Measurements from ENCODE around the gene MCM6.
"Not testable (repeated sequence)": the region's sequence is repeated elsewhere in the genome, so short reads cannot be mapped to it uniquely, and the experiment has no call there.

Gene MCM6

DNA sequence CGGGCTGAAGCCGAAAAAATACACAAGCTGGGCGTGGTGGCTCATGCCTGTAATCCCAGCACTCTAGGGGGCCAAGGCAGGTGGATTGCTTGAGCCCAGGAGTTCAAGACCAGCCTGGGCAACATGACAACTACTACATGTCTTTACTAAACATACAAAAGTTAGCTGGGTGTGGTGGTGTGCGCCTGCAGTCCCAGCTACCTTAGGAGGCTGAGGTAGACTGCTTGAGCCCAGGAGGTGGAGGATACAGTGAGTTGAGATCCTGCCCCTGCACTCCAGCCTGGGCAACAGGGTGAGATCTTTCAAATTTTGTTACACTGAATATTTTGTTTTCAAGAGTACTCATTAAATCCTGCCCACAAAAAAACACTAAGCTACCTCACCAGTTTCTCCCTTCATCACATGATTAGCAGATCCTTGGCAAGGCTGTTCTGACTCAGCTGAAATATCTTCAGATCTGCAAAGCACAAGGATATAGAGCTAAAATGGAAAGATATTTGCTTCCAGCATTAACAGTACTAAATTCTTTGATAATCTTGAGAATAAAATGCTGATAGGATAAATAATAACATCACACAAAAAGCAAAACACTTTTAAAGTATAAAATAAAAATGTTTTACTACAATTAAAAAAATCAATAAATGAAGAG is 28.2 kb upstream of the MCM6 start:
- no peak overlapping the region for H3K27ac ChIP-seq
- TF ChIP-seq CTCF (IDR thresholded peaks at IDR 0.05) (no peak), ZFX (IDR thresholded peaks at IDR 0.05; ENCODE audit: borderline replicate concordance) (no peak)

GRCh38 chr2:135903650-135904049 is 27.4 kb upstream of the MCM6 start:
- no peak overlapping the region for H3K27ac ChIP-seq
- TF ChIP-seq CTCF (IDR thresholded peaks at IDR 0.05), result no peak
- no peak for TF ChIP-seq ZFX (IDR thresholded peaks at IDR 0.05; ENCODE audit: borderline replicate concordance)

DNA sequence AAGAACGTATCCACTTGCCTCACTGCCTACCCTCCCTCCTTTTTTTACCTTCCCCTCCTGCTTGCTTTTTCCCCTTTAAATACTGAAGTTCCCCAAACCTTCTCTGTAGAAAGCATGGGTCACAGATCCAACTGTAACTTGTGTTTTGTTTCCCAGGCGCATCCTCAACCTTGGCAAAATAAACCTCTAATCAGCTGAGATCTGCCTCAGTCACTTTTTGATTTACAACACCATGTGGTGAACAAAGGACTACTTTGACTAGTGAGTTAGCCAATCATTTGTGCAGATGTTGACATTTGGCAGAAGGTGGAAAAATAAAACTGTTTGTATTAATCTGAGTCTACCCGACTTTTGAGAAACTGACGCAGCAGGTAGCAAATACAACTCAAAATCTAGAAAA is 23.3 kb upstream of the MCM6 start:
- TF ChIP-seq ZFX (IDR thresholded peaks at IDR 0.05; ENCODE audit: borderline replicate concordance) (no peak), CTCF (IDR thresholded peaks at IDR 0.05) (no peak)
- H3K27ac ChIP-seq, result no peak overlapping the region

DNA sequence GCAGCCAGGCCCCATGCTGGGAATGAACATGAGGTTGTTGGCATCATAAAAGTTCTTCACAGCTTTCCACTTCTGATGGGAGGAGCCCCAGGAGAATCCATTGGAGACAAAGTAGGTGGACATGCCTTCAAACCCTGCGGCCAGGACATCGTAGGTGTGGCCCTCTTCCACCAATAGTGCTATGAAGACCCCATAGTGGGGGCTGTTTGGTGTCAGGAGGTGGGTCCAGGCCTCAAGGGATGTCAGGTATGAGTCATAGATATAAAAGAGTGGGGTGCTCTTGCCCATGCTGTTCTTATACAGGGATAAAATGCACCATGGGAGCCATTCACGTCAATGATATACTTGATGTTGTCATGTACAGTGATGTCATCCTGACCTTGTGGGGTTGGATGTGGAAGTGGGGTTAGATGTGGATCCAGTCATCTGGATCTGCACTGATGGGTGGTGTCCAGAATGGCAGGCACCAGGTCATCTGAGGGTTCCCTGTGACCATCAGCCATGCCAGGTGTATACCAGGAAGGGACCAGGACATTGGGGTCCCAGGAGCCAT is 22.1 kb upstream of the MCM6 start:
- no peak for TF ChIP-seq ZFX (IDR thresholded peaks at IDR 0.05; ENCODE audit: borderline replicate concordance)
- no peak for TF ChIP-seq CTCF (IDR thresholded peaks at IDR 0.05)

DNA sequence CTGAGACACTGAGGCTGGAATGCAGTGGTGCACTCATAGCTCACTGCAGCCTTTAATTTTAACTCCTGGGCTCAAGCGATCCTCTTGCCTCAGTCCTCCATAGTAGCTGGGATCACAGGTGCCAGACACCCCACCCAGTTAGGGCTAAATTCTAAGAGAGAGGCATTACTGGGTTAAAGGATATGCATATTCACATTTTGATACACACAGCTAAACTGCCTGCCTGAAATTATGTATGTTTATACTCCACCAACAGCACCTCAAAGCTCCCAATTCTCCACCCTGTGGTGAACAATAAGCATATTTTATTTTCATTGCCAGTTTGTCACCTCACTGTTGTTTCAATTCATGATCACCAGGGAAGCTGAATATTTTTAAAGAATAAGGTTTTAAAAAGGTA is 18.7 kb upstream of the MCM6 start:
- TF ChIP-seq CTCF (IDR thresholded peaks at IDR 0.05) (no peak), ZFX (IDR thresholded peaks at IDR 0.05; ENCODE audit: borderline replicate concordance) (no peak)
- no peak overlapping the region for H3K27ac ChIP-seq

More for the DNA sequence above, 22.1 kb upstream of the MCM6 start:
- no peak overlapping the region for H3K27ac ChIP-seq

GRCh38 chr2:135893374-135893794 is 17.1 kb upstream of the MCM6 start:
- H3K27ac ChIP-seq, result no peak overlapping the region
- TF ChIP-seq CTCF (IDR thresholded peaks at IDR 0.05) (no peak), ZFX (IDR thresholded peaks at IDR 0.05; ENCODE audit: borderline replicate concordance) (no peak)

DNA sequence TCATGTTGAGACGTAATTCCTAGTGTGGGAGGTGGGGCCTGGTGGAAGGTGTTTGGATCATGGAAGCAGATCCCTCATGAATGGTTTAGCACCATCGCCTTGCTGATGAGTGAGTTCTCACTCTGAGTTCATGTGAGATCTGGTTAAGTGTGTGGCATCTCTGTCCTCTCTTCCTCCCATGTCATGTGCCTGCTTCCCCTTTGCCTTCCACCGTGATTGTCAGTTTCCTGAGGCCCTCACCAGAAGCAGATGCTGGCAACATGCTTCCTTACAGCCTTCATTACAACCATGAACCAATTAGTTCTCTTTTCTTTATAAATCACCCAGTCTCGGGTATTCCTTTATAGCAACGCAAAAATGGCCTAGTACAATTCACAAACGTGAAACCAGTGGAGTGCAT is 14.6 kb upstream of the MCM6 start:
- no peak overlapping the region for H3K27ac ChIP-seq
- TF ChIP-seq ZFX (IDR thresholded peaks at IDR 0.05; ENCODE audit: borderline replicate concordance), result no peak

DNA sequence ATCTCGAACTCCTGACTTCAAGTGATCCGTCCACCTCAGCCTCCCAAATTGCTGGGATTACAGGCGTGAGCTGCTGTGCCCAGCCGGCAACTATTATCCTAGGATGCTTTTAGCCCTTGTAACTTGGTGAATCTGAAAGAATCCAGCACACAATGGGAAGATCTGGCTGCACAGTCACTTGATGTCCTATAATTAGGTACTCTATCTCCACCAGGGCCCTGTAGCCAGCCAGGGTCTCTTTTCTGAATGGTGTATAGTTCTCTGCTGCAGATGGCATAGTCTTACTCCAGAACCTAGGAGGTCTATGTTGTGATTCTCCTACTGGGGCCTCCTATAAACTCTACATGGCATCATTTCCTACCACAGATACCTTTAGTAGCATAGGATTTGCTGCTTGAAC is 13.9 kb upstream of the MCM6 start:
- no peak overlapping the region for H3K27ac ChIP-seq
- TF ChIP-seq CTCF (IDR thresholded peaks at IDR 0.05) (no peak), ZFX (IDR thresholded peaks at IDR 0.05; ENCODE audit: borderline replicate concordance) (no peak)

DNA sequence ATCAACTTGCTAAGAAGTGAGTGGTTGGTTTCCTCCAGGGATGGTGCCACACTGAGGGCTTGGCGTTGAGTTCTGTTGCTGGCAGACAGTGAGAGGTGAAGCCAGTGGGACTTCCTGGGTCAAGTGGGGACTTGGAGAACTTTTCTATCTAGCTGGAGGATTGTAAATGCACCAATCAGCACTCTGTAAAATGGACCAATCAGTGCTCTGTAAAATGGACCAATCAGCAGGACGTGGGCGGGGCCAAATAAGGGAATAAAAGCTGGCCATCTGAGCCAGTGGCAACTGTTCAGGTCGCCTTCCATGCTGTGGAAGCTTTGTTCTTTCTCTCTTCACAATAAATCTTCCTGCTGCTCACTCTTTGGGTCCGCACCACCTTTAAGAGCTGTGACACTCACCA is 12.3 kb upstream of the MCM6 start:
- not testable (repeated sequence) for H3K27ac ChIP-seq

Measured in 22Rv1 (cell line).